Rectal smooth muscle tissue (tissue), 1 donor: Measurements from ENCODE around the gene DNPEP.

Source experiments
- H3K27ac ChIP-seq: one replicate; pipeline ENCODE4 v1.7.0; 2013; ENCODE audit warnings: low read depth, low read length, inconsistent platforms
- H3K27me3 ChIP-seq: one replicate; pipeline ENCODE4 v1.7.0; 2013; ENCODE audit warnings: low read length; ENCODE audit not compliant: control insufficient read depth, insufficient read depth
- H3K36me3 ChIP-seq: one replicate; pipeline ENCODE4 v1.7.0; 2013; ENCODE audit warnings: low read length; ENCODE audit not compliant: control insufficient read depth, insufficient read depth
- H3K4me1 ChIP-seq: one replicate; pipeline ENCODE4 v1.7.0; 2013; ENCODE audit warnings: low read length; ENCODE audit not compliant: control insufficient read depth, insufficient read depth
- H3K4me3 ChIP-seq: one replicate; pipeline ENCODE4 v1.7.0; 2013; ENCODE audit warnings: low read length
- H3K9ac ChIP-seq: one replicate; pipeline ENCODE4 v1.7.0; 2013; ENCODE audit warnings: low read length

The DNPEP gene

DNA sequence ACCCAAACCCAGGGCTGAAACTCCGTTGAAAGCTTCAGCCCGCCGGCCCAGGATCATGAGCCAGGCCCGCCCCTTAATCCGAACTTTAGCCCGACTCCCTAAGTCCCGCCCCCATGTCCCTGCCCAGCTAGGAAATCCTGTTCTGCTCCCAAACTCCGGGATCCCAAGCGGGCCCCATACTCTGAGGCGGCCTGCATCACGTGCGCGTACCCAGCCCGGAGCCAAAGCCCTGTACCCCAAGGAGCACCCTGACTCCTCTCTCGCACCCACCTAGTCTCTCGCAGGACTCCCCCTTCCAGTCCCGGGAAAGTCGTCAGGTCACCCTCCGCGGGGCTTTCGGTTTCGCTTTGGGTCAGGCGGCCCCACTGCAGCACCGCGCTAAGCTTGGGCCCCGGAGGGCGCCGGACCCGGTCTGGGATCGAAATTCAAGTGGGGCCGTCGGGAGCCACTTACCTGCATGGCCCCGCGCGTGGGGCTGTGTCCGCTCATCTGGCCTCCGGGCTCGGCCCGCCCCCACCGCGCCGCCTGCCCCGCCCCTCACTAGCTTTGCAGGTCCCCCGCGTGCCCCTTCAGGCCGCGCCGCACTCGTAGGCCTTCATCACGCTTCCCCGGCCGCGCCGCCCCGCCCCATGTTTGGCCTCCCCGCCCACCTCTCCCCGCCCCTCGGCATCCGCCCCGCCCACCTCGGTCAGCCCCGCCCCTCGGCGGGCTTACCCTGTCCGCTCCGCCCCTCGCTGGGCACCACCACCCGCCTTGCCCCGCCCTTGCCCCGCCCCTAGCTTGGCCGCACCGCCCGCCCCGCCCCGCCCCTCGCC is at the start of gene DNPEP:
Gene DNPEP (minus strand): TSS at position 607 of the 815 bp plus-strand sequence. CDS start 118 bp downstream, at position 489.
- Histone ChIP-seq H3K27ac (peak within 1 kb of the TSS; percentile 90), H3K4me1 (peaks cover 9% of the 10 kb centered on the region), H3K27me3 (no peaks in the 10 kb centered on the region), H3K4me3 (peak within 1 kb of the TSS; percentile 87), H3K36me3 (peaks cover 29% of the 10 kb centered on the region), H3K9ac (peak within 1 kb of the TSS; percentile 72)

DNA sequence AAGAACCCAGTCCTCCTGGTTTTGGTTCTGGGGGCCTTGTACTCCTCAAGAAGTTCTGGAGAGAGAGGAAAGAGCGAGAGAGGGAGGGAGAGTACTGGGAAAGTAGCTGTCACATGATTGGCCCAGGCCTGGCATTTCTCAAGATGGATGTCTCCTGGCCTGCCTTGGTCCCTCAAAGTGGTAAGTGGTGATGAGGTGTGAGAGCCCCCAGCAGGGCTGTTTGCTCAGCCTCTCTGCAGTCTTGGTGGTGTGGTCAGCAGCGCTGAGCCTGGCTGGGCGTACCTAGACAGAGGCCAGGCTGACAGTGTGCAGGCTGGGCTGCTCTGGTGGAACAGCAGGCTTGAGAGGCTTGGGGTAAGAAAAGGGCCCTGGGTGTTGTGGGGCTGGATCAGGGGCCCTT is 49.4 kb upstream of the DNPEP start:
- peak overlapping the region; percentile 99 for H3K27ac ChIP-seq
- H3K36me3 ChIP-seq = no peaks in the 10 kb centered on the region
- peaks cover 48% of the 10 kb centered on the region for H3K4me1 ChIP-seq
- H3K9ac ChIP-seq = no peak overlapping the region
- H3K4me3 ChIP-seq = no peak overlapping the region
- H3K27me3 ChIP-seq = peaks cover 5% of the 10 kb centered on the region

DNA sequence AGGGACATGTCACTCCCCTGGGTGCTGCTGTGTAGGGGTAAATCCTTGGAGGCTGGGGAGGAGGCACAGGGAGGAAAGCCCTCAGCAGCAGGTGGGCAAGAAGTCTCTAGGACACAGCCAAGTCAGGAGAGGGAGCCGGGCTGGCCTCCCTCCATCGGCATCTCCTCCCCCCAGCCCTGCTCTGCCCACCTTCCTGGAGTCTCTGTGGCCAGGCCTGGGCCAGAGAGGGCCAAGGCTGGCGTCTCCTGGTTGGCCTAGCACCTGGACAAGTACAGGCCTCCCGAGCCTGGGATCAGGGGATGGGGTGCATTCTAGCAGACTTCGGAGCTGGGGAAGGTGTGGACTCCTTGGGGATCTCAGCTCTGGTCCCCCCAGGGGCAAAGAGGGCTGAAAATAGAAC is 48.8 kb upstream of the DNPEP start:
- Histone ChIP-seq H3K27ac (peak overlapping the region; percentile 99), H3K27me3 (peaks cover 5% of the 10 kb centered on the region), H3K36me3 (no peaks in the 10 kb centered on the region), H3K4me3 (no peak overlapping the region), H3K4me1 (peaks cover 48% of the 10 kb centered on the region), H3K9ac (no peak overlapping the region)

DNA sequence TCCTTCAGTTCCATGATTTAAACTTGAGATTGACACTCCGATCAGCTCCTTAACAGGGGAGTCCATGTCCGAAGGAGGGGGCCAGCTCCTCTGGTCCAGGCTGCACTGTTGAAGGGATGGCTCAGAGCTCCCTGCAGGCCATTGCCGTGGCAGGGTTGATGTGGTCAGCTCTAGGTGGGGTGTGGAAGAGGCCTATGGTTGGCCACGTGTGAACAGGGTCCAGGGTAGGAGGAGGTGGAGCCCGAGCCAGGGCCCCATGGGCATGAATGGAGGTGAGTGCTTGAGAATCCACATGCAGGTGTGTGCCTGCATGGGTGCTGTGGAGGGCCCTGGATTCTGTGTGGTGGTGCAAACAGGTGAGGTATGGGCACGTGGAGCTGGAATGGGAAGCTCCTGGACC is 48.0 kb upstream of the DNPEP start:
- H3K4me1 ChIP-seq = peaks cover 43% of the 10 kb centered on the region
- peak overlapping the region; percentile 99 for H3K27ac ChIP-seq
- no peak overlapping the region for H3K9ac ChIP-seq
- H3K4me3 ChIP-seq = peak overlapping the region; percentile 50
- no peaks in the 10 kb centered on the region for H3K36me3 ChIP-seq
- H3K27me3 ChIP-seq = peaks cover 5% of the 10 kb centered on the region

DNA sequence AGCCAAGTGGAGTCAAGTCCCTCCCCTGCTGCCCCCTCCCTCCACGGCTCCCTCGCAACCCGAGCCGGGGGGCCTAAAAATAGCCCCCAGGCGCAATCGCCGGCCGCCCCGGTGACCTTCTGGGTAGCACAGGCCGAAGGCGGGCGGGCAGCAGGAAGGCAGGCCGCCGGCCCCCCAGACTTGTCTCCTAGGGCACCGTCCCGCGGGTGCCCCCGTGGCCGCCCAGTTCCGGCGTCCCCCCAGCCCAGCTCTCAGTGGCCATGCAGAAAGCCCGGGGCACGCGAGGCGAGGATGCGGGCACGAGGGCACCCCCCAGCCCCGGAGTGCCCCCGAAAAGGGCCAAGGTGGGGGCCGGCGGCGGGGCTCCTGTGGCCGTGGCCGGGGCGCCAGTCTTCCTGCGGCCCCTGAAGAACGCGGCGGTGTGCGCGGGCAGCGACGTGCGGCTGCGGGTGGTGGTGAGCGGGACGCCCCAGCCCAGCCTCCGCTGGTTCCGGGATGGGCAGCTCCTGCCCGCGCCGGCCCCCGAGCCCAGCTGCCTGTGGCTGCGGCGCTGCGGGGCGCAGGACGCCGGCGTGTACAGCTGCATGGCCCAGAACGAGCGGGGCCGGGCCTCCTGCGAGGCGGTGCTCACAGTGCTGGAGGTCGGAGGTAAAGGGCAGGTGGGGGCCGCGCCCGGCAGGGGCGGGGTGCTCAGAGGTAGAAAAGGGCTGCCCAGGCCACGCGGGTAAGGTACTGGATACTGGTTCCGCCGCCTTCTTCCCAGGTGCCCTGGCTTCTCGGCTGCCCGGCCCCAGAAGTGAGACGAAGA is 47.2 kb upstream of the DNPEP start, which contains the start of gene SPEG:
Gene SPEG (plus strand): TSS at position 126 of the 808 bp plus-strand sequence. CDS start 135 bp downstream, at position 261.
- Histone ChIP-seq H3K36me3 (no peaks in the 10 kb centered on the region), H3K4me1 (peaks cover 43% of the 10 kb centered on the region), H3K9ac (peak within 1 kb of the TSS; percentile 26), H3K27ac (peak within 1 kb of the TSS; percentile 99), H3K4me3 (peak within 1 kb of the TSS; percentile 50), H3K27me3 (peaks cover 5% of the 10 kb centered on the region)

DNA sequence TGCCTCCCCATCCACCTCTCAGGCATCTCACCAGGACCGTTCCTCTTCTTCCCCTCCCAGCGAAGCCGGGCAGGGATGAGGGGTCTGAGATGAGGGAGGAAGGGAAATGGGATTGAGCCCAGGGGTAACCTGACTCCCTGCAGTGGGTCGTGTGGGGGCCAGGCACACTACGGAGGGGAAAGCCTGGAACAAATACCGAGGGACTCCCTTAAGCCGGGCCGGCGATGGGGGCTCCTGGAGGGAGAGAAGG is 46.7 kb upstream of the DNPEP start:
- Histone ChIP-seq H3K27me3 (peaks cover 5% of the 10 kb centered on the region), H3K4me1 (peaks cover 43% of the 10 kb centered on the region), H3K4me3 (peak overlapping the region; percentile 41)

DNA sequence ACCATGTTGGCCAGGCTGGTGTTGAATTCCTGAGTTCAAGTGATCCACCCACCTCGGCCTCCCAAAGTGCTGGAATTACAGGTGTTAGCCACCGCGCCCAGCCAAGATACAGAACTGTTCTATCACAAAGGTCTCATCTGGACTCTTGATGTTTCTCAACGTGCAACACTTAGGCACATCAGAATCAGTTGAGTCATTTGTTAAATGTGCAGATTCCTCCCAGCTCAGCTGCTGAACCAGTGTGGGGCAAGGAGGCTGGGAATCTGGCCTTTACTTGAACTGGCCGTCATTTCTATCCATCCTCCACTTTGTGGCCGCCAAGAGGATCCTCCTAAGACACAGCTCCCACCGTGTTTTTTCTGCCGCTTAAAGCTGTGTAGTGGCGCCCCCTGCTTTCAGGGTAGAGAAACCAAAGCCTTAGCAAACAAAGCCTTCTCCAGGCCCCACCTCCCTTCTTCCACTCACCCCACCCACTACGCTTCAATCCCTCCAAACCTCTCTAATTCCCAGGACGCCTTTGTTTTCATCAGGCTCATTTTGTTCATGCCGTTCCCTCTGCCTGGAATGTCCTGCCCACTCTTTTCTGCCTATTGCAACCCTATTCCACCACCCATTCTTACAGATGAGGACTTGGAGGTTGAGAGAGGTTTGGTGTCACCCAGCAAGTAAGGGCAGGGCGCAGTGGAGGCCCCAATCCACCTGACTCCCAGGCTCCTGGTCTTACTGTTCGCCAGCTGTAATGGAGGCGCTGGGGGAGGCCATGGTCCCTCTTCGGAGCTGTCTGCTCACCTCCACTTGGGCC is 46.2 kb upstream of the DNPEP start:
- H3K27me3 ChIP-seq = peaks cover 5% of the 10 kb centered on the region
- H3K4me3 ChIP-seq = peak overlapping the region; percentile 41
- H3K9ac ChIP-seq = no peak overlapping the region
- peak overlapping the region; percentile 99 for H3K27ac ChIP-seq
- peaks cover 43% of the 10 kb centered on the region for H3K4me1 ChIP-seq
- no peaks in the 10 kb centered on the region for H3K36me3 ChIP-seq

More for the DNA sequence above, 46.7 kb upstream of the DNPEP start:
- no peak overlapping the region for H3K9ac ChIP-seq
- peak overlapping the region; percentile 99 for H3K27ac ChIP-seq
- no peaks in the 10 kb centered on the region for H3K36me3 ChIP-seq

DNA sequence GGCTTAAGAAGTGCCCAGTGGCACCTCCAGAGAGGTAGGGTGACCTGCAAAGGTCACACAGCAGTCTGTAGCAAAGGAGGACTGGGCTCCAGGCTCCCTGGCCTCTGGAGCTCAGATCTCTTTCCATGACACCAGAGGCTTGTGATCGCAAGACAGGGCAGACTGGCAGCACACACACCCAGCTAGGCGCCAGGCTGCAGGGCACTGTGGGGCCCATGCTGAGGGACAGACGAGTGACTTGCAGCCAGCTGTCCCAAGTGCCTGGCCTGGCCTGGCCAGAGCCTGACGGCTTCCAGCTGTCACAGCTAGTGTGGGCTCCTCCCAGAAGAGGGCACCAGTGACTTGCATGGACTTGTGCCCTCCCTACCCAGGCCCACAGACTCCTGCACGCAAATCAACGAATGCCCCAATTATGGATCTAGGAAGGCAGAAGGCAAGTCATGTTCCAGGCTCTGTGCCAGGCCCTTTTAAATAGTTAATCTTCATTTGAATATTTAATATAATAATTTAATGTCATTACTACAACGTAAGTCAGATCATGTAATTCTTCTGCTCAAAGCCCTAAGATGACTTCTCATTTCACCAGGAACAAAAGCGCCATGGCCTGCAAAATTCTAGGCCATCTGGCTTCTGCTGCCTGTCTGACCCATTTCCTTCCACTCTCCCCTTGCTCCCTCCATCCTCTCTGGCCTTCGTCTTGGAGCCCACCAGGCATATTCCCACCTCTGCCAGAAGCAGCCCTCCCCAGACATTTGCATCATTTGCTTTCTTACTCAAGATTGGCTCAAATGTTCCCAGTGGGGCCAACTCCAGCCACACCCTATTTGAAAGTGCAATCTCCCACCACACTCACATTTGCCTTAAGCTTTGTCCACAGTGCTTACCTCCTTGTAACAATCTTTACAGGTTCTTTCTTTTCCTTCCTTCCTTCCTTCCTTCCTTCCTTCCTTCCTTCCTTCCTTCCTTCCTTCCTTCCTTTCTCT is 43.2 kb upstream of the DNPEP start:
- peaks cover 5% of the 10 kb centered on the region for H3K27me3 ChIP-seq
- H3K36me3 ChIP-seq = no peaks in the 10 kb centered on the region
- peaks cover 19% of the 10 kb centered on the region for H3K4me1 ChIP-seq
- H3K9ac ChIP-seq = no peak overlapping the region
- no peak overlapping the region for H3K4me3 ChIP-seq
- peak overlapping the region; percentile 83 for H3K27ac ChIP-seq

DNA sequence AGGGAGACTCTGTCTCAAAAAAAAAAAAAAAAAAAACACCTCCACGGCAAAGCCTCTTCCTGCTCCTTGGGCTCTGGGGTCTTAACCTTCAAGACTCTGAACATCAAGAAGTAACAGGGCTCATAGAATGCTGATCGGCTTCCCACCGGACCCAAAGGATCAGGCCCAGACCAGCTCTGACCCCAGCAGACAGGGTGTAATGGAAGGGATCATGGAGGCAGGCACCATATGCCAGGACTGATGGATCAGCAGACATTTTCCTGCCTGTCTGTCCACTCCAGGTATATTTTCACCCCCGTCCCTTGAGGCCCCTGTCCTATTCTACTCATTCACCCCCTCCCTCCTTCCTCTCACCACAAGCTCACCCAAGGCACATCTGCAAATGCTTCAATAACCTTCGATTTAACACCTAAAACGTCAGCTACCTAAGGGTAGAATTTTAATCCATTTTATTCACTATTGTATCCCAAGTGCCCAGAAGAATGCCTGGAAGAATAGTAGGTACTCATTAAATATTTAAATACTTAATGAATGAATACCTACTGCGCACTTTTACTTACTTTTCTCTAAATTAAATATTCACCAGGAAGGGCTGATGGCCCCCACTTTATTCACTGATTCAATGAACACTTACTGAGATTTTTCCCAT is 42.4 kb upstream of the DNPEP start:
- Histone ChIP-seq H3K27me3 (peaks cover 3% of the 10 kb centered on the region), H3K27ac (peak overlapping the region; percentile 83), H3K36me3 (peaks cover 5% of the 10 kb centered on the region), H3K4me1 (peaks cover 15% of the 10 kb centered on the region), H3K9ac (no peak overlapping the region), H3K4me3 (no peak overlapping the region)

DNA sequence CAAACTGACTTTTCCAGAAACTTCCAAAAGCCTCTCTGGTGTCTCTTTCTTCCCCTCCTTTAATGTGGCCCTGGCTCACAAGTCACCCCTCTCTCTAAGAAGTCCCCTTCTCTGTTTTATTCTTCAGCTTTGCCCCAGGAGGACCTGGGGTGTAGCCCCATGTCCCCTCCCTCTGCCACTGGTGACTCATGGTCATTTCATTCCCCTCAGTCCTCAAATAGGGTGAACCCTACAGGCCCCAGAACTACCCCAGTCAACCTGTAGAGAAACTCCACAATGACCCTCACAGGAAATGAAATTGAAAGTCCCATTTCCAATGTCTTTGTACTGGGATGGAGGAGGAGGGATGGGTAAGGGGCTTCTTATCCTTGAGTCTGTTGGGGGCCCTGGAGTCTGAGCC is 40.8 kb upstream of the DNPEP start:
- H3K27ac ChIP-seq = peak overlapping the region; percentile 68
- H3K27me3 ChIP-seq = no peaks in the 10 kb centered on the region

DNA sequence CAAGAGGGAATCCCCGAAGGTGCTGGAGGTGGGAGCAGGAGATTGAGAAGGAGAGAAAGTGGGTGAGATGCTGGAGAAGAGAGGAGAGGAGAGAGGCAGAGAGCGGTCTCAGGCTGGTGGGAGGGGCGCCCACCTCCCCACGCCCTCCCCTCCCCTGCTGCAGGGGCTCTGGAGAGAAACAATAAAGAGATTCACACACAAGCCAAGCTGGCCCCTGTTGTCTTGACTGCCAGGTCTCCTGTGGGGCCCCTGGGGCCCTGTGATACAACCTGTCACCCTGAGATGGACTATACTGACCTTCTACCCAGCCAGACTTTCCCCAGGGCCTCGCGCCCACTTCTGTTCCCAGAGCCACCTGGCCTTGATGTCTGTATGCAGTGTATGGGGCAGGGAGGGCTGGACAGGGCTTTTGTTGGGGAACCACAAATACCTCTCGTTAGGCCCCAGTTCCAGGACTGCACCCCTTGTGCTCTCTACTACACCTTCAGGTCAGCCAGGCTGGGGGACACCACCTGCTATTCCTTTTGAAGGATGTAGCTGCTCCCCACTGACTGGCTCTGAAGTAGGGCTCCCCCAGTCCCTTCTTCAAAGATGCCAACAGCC is 38.9 kb upstream of the DNPEP start:
- Histone ChIP-seq H3K4me1 (peaks cover 17% of the 10 kb centered on the region), H3K27ac (peak overlapping the region; percentile 99), H3K4me3 (no peak overlapping the region), H3K9ac (no peak overlapping the region), H3K27me3 (no peaks in the 10 kb centered on the region), H3K36me3 (peaks cover 9% of the 10 kb centered on the region)

More for the DNA sequence above, 40.8 kb upstream of the DNPEP start:
- Histone ChIP-seq H3K4me1 (peaks cover 17% of the 10 kb centered on the region), H3K4me3 (no peak overlapping the region), H3K36me3 (peaks cover 6% of the 10 kb centered on the region), H3K9ac (no peak overlapping the region)
